Sigmoid colon (tissue), 7 donors: Measurements from ENCODE around the gene BRAF. TPM values are rescaled to one million over a fixed set of nuclear protein-coding genes. Genes with fewer than 3 reads are reported as not detected.

Experiments
- DNase-seq: peaks from one replicate; pipeline ENCODE4 v3.0.0-alpha.2; 2019
- H3K27ac ChIP-seq, 4 donors: fragments of 200-600 bp; sonication (generic); one replicate each; pipeline ENCODE4 v1.5.1; 2016 to 2019; ENCODE audit warnings: mild to moderate bottlenecking in 1 of 4
- H3K27me3 ChIP-seq, 3 donors: fragments of 200-600 bp; sonication (generic); one replicate each; pipeline ENCODE4 v1.5.1; 2019; ENCODE audit warnings: mild to moderate bottlenecking in 1 of 3
- H3K36me3 ChIP-seq, 4 donors: fragments of 200-600 bp; sonication (generic); one replicate each; pipeline ENCODE4 v1.5.1; 2016 to 2019
- H3K4me1 ChIP-seq, 4 donors: fragments of 200-600 bp; sonication (generic); one replicate each; pipeline ENCODE4 v1.5.1; 2017 to 2019
- H3K4me3 ChIP-seq, 4 donors: fragments of 200-600 bp; sonication (generic); one replicate each; pipeline ENCODE4 v1.5.1; 2017 to 2019; ENCODE audit warnings: mild to moderate bottlenecking in 2 of 4, moderate library complexity in 1 of 4
- H3K9me3 ChIP-seq, 4 donors: fragments of 200-600 bp in 3 of 4; sonication (generic) in 3 of 4; one replicate each; pipeline versions ENCODE4 v1.5.1 to v1.6.1; 2013 to 2019
- EP300 ChIP-seq, 4 donors: sonication (generic); formaldehyde crosslinking; IDR thresholded peaks; one replicate each; pipeline ENCODE4 v1.6.1; 2017; ENCODE audit warnings: antibody characterized with exemption in 4 of 4
- POLR2A ChIP-seq, 2 donors: fragments of 450-650 bp; IDR thresholded peaks; one replicate each; pipeline ENCODE4 v1.6.1; 2016; ENCODE audit warnings: antibody characterized with exemption in 2 of 2, mild to moderate bottlenecking in 2 of 2, moderate library complexity in 2 of 2
- POLR2AphosphoS5 ChIP-seq, 4 donors: sonication (generic); formaldehyde crosslinking; IDR thresholded peaks; one replicate each; pipeline ENCODE4 v1.6.1; 2017; ENCODE audit warnings: antibody characterized with exemption in 4 of 4
- WGBS, 2 donors: extraction: QIAGEN DNeasy Blood & Tissue Kit; methylation state at CpG; one replicate each; pipeline ENCODE4 v1.1.7; 2013; 5-methylcytosine and 5-hydroxymethylcytosine counted together
- intact Hi-C: fragments of 100-400 bp; cut with DNase I; formaldehyde crosslinking; loops from one replicate; pipeline ENCODE4 v1.15.1; 2023
- polyA plus RNA-seq, 3 donors: library from polyadenylated mRNA; stranded (reverse); fragments of 200-250 nt; gene quantifications; one replicate each; pipeline ENCODE4 v1.2.3, GENCODE V29; 2013
- total RNA-seq, 4 donors: library from RNA; depleted of rRNA; stranded (reverse); fragments of >200 nt; gene quantifications; one replicate each; pipeline ENCODE4 v1.1.0, GENCODE V29; 2016
- TF ChIP-seq, protein P1 (sequence below), 4 experiments: fragments of 450-650 bp in 3 of 4; fragments of 200-600 bp in 1 of 4; IDR thresholded peaks; one replicate each; pipeline ENCODE4 v1.5.1; 2016 to 2019; ENCODE audit warnings: antibody characterized with exemption in 4 of 4, mild to moderate bottlenecking in 3 of 4, moderate library complexity in 2 of 4
- donor health status: healthy with polysubstance abuse.
- donor health status: Bipolar disorder and iron deficiency.
- donor health status: healthy.

The BRAF gene
- total and polyA plus RNA-seq, 7 donors, result 4.8 to 64.8 (median 43.1) TPM

DNA sequence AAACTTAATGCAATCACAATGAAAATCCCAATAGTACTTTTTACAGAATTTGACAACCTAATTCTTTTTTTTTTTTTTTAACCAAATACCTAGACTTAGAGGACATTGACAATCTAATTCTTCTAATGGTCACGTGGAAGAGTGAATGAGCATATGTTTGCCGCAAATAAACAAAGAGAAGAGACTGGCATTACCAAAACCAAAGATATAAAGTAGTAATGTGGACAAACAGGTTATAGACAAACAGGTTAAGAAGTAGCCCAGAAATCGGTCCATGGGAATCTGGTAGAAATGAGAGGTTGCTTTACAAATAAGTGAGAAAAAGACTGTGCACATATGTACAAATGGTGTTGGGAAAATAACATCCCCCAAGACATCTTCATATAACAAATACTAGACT lies 27.7 kb downstream of the BRAF start:
- H3K4me3 ChIP-seq, result no peak overlapping the region
- TF ChIP-seq, protein P1, sequence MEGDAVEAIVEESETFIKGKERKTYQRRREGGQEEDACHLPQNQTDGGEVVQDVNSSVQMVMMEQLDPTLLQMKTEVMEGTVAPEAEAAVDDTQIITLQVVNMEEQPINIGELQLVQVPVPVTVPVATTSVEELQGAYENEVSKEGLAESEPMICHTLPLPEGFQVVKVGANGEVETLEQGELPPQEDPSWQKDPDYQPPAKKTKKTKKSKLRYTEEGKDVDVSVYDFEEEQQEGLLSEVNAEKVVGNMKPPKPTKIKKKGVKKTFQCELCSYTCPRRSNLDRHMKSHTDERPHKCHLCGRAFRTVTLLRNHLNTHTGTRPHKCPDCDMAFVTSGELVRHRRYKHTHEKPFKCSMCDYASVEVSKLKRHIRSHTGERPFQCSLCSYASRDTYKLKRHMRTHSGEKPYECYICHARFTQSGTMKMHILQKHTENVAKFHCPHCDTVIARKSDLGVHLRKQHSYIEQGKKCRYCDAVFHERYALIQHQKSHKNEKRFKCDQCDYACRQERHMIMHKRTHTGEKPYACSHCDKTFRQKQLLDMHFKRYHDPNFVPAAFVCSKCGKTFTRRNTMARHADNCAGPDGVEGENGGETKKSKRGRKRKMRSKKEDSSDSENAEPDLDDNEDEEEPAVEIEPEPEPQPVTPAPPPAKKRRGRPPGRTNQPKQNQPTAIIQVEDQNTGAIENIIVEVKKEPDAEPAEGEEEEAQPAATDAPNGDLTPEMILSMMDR (IDR thresholded peaks at IDR 0.05), result no peak
- no peak for TF ChIP-seq POLR2AphosphoS5 (IDR thresholded peaks at IDR 0.05)
- no peak for TF ChIP-seq POLR2A (IDR thresholded peaks at IDR 0.05)
- TF ChIP-seq EP300 (IDR thresholded peaks at IDR 0.05), result no peak
- DNase-seq, result no peak
- WGBS, 2 donors, result 92 to 95% methylated on average over 3 of the region's 3 CpGs
- H3K9me3 ChIP-seq, result no peaks in the 10 kb centered on the region
- intact Hi-C loops, result no loop called here
- peaks cover 0 to 21% (median under 1%) of the 10 kb centered on the region in 4 donors for H3K4me1 ChIP-seq
- no peak overlapping the region for H3K27ac ChIP-seq
- H3K36me3 ChIP-seq, result no peaks in the 10 kb centered on the region
- no peaks in the 10 kb centered on the region for H3K27me3 ChIP-seq

DNA sequence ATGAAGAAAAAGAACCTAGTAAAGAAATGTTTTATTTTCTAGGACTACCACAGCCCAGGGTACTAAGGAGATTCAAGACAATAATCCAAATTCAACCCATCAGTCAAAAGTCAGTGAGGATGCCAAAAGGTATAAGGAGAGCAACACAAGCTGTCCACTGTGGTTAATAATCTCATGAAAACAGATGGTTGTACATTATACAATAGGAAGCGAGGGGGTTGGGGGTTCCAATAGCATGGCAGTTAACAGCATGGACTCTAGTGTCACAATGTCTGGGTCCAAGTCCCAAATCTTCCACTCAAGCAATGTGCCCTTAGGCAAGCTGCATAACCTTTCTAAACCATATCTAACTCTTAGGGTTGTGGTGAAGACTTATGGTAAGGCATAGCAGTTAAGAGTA lies 35.1 kb downstream of the BRAF start:
- H3K27ac ChIP-seq, result no peak overlapping the region
- DNase-seq, result no peak
- H3K9me3 ChIP-seq, result no peaks in the 10 kb centered on the region
- WGBS, 2 donors, result 90 to 94% methylated on average over 1 of the region's 1 CpG
- H3K36me3 ChIP-seq, result no peaks in the 10 kb centered on the region
- H3K27me3 ChIP-seq, result no peaks in the 10 kb centered on the region
- peaks cover 0 to 49% (median 18%) of the 10 kb centered on the region in 4 donors for H3K4me1 ChIP-seq
- intact Hi-C loops, result no loop called here
- TF ChIP-seq EP300 (IDR thresholded peaks at IDR 0.05) (no peak), POLR2A (IDR thresholded peaks at IDR 0.05) (no peak), POLR2AphosphoS5 (IDR thresholded peaks at IDR 0.05) (no peak)
- TF ChIP-seq, protein P1 (IDR thresholded peaks at IDR 0.05), result no peak
- no peak overlapping the region for H3K4me3 ChIP-seq

- TF ChIP-seq POLR2AphosphoS5 (IDR thresholded peaks at IDR 0.05), result no peak
- TF ChIP-seq EP300 (IDR thresholded peaks at IDR 0.05), result no peak
- TF ChIP-seq, protein P1 (IDR thresholded peaks at IDR 0.05), result no peak
- no peak for TF ChIP-seq POLR2A (IDR thresholded peaks at IDR 0.05)
- DNase-seq, result no peak
- Histone ChIP-seq H3K36me3 (no peaks in the 10 kb centered on the region), H3K27ac (no peak overlapping the region), H3K27me3 (no peaks in the 10 kb centered on the region), H3K4me1 (peaks cover 0 to 47% (median 18%) of the 10 kb centered on the region in 4 donors), H3K9me3 (no peaks in the 10 kb centered on the region), H3K4me3 (no peak overlapping the region)
- 92 to 97% methylated on average over 1 of the region's 1 CpG for WGBS, 2 donors
- intact Hi-C loops, result no loop called here
Observed at GRCh38 chr7:140889150-140889549, 35.6 kb downstream of the BRAF start.

GRCh38 chr7:140888087-140888486 lies 36.6 kb downstream of the BRAF start:
- no peaks in the 10 kb centered on the region for H3K36me3 ChIP-seq
- intact Hi-C loops, result no loop called here
- H3K27ac ChIP-seq, result no peak overlapping the region
- H3K27me3 ChIP-seq, result no peaks in the 10 kb centered on the region
- TF ChIP-seq, protein P1 (IDR thresholded peaks at IDR 0.05), result no peak
- TF ChIP-seq POLR2AphosphoS5 (IDR thresholded peaks at IDR 0.05), result no peak
- TF ChIP-seq POLR2A (IDR thresholded peaks at IDR 0.05), result no peak
- H3K4me3 ChIP-seq, result no peak overlapping the region
- no peaks in the 10 kb centered on the region for H3K9me3 ChIP-seq
- peaks cover 0 to 43% (median 18%) of the 10 kb centered on the region in 4 donors for H3K4me1 ChIP-seq
- no peak for DNase-seq
- WGBS, 2 donors, result 91 to 93% methylated on average over 4 of the region's 4 CpGs

GRCh38 chr7:140885735-140886334 lies 38.9 kb downstream of the BRAF start:
- peaks cover 0 to 48% (median 15%) of the 10 kb centered on the region in 4 donors for H3K4me1 ChIP-seq
- intact Hi-C loops, result no loop called here
- DNase-seq, result no peak
- no peak overlapping the region for H3K27ac ChIP-seq
- no peak overlapping the region for H3K4me3 ChIP-seq
- TF ChIP-seq POLR2AphosphoS5 (IDR thresholded peaks at IDR 0.05) (no peak), POLR2A (IDR thresholded peaks at IDR 0.05) (no peak), EP300 (IDR thresholded peaks at IDR 0.05) (no peak)
- TF ChIP-seq, protein P1 (IDR thresholded peaks at IDR 0.05), result no peak
- 47 to 60% methylated on average over 1 of the region's 1 CpG for WGBS, 2 donors
- no peaks in the 10 kb centered on the region for H3K27me3 ChIP-seq
- no peaks in the 10 kb centered on the region for H3K9me3 ChIP-seq
- H3K36me3 ChIP-seq, result no peaks in the 10 kb centered on the region
